HEK293 (cell line): ENCODE results near the gene PPP3CA.

Source experiments
- CTCF ChIA-PET: fragments of 350-600 bp; formaldehyde crosslinking; extraction: SDS; loops from one replicate; lab custom pipeline; 2021; ENCODE audit warnings: antibody characterized with exemption; lab: Yijun Ruan, JAX
- POLR2A ChIA-PET: fragments of 300-600 bp; formaldehyde crosslinking; extraction: SDS; loops from one replicate; lab custom pipeline; 2020; ENCODE audit warnings: antibody characterized with exemption, inconsistent platforms; lab: Yijun Ruan, JAX
- H3K27ac ChIP-seq: fragments of 200-500 bp; sonication (Bioruptor generic); 2 replicates; pipeline ENCODE4 v1.5.1; 2014; ENCODE audit warnings: low read depth, low read length, control low read depth, inconsistent platforms; ENCODE audit errors: extremely low read depth
- H3K36me3 ChIP-seq, 2 experiments: fragments of 200-500 bp in 1 of 2; sonication (Bioruptor generic) in 1 of 2; 1 replicate in 1 of 2; 2 replicates in 1 of 2; pipeline ENCODE4 v1.5.1; 2014 to 2017; ENCODE audit warnings: inconsistent platforms in 2 of 2, low read length in 2 of 2; ENCODE audit not compliant: control insufficient read depth in 2 of 2, insufficient read depth in 1 of 2
- H3K4me1 ChIP-seq: fragments of 200-500 bp; sonication (Bioruptor generic); 2 replicates; pipeline ENCODE4 v1.5.1; 2014; ENCODE audit warnings: mild to moderate bottlenecking, low read length, inconsistent platforms; ENCODE audit not compliant: control insufficient read depth, insufficient read depth
- H3K4me3 ChIP-seq: 2 replicates; pipeline ENCODE4 v1.5.1; 2011; ENCODE audit warnings: low read depth, mild to moderate bottlenecking, control low read depth, low read length, moderate library complexity
- H3K9me3 ChIP-seq: fragments of 200-500 bp; sonication (Bioruptor generic); 2 replicates; pipeline ENCODE4 v1.5.1; 2014; ENCODE audit warnings: low read depth, low read length, inconsistent platforms; ENCODE audit not compliant: control insufficient read depth, insufficient read depth
- INSM2 ChIP-seq: fragments of 450-650 bp; formaldehyde crosslinking; IDR thresholded peaks from 2 replicates; pipeline ENCODE4 v1.5.1; 2016; ENCODE audit warnings: missing biosample characterization, missing genetic modification characterization
- KLF7 ChIP-seq: fragments of 450-650 bp; formaldehyde crosslinking; IDR thresholded peaks from 2 replicates; pipeline ENCODE4 v1.5.1; 2016; ENCODE audit warnings: missing biosample characterization, missing genetic modification characterization, borderline replicate concordance
- MYNN ChIP-seq: fragments of 450-650 bp; formaldehyde crosslinking; IDR thresholded peaks from 2 replicates; pipeline ENCODE4 v1.5.1; 2016; ENCODE audit warnings: missing biosample characterization, missing genetic modification characterization, borderline replicate concordance
- MZF1 ChIP-seq: fragments of 450-650 bp; formaldehyde crosslinking; IDR thresholded peaks from 2 replicates; pipeline ENCODE4 v1.5.1; 2017; ENCODE audit warnings: missing biosample characterization, missing genetic modification characterization, borderline replicate concordance
- OVOL3 ChIP-seq: fragments of 450-650 bp; formaldehyde crosslinking; IDR thresholded peaks from 2 replicates; pipeline ENCODE4 v1.5.1; 2016; ENCODE audit warnings: missing biosample characterization, missing genetic modification characterization
- PRDM2 ChIP-seq: fragments of 450-650 bp; formaldehyde crosslinking; IDR thresholded peaks from 2 replicates; pipeline ENCODE4 v1.5.1; 2016; ENCODE audit warnings: missing biosample characterization, missing genetic modification characterization, borderline replicate concordance
- SP7 ChIP-seq: fragments of 450-650 bp; formaldehyde crosslinking; IDR thresholded peaks from 2 replicates; pipeline ENCODE4 v1.5.1; 2016; ENCODE audit warnings: missing biosample characterization, missing genetic modification characterization
- YY2 ChIP-seq: fragments of 450-650 bp; formaldehyde crosslinking; IDR thresholded peaks from 2 replicates; pipeline ENCODE4 v1.5.1; 2016; ENCODE audit warnings: missing biosample characterization, missing genetic modification characterization
- ZBTB21 ChIP-seq: fragments of 450-650 bp; formaldehyde crosslinking; IDR thresholded peaks from 2 replicates; pipeline ENCODE4 v1.5.1; 2017; ENCODE audit warnings: missing biosample characterization, missing genetic modification characterization
- ZNF26 ChIP-seq: fragments of 450-650 bp; formaldehyde crosslinking; IDR thresholded peaks from 2 replicates; pipeline ENCODE4 v1.5.1; 2016; ENCODE audit warnings: missing biosample characterization, missing genetic modification characterization
- ZNF292 ChIP-seq: fragments of 450-650 bp; formaldehyde crosslinking; IDR thresholded peaks from 2 replicates; pipeline ENCODE4 v1.5.1; 2016; ENCODE audit warnings: low read depth, missing biosample characterization, missing genetic modification characterization, borderline replicate concordance
- ZNF335 ChIP-seq: fragments of 450-650 bp; formaldehyde crosslinking; conservative IDR thresholded peaks from 2 replicates; pipeline ENCODE4 v1.5.1; 2016; ENCODE audit warnings: missing biosample characterization, missing genetic modification characterization
- ZNF433 ChIP-seq: fragments of 450-650 bp; formaldehyde crosslinking; IDR thresholded peaks from 2 replicates; pipeline ENCODE4 v1.5.1; 2016; ENCODE audit warnings: missing biosample characterization, missing genetic modification characterization, low read depth
- ZNF558 ChIP-seq: fragments of 450-650 bp; formaldehyde crosslinking; IDR thresholded peaks from 2 replicates; pipeline ENCODE4 v1.5.1; 2016; ENCODE audit warnings: missing biosample characterization, missing genetic modification characterization
- ZNF623 ChIP-seq: fragments of 450-650 bp; formaldehyde crosslinking; IDR thresholded peaks from 2 replicates; pipeline ENCODE4 v1.5.1; 2016; ENCODE audit warnings: missing biosample characterization, missing genetic modification characterization
- ZNF658 ChIP-seq: fragments of 450-650 bp; formaldehyde crosslinking; IDR thresholded peaks from 2 replicates; pipeline ENCODE4; 2016; ENCODE audit warnings: missing biosample characterization, missing genetic modification characterization
- ZNF747 ChIP-seq: fragments of 450-650 bp; formaldehyde crosslinking; IDR thresholded peaks from 2 replicates; pipeline ENCODE4 v1.5.1; 2016; ENCODE audit warnings: missing biosample characterization, missing genetic modification characterization
- ZSCAN5A ChIP-seq: fragments of 450-650 bp; formaldehyde crosslinking; IDR thresholded peaks from 2 replicates; pipeline ENCODE4 v1.5.1; 2016; ENCODE audit warnings: missing biosample characterization, missing genetic modification characterization

PPP3CA gene

GRCh38 chr4:101028886-101029285 is 318.4 kb downstream of the PPP3CA start:
- H3K36me3 ChIP-seq: peaks cover 0 to 4% of the 10 kb centered on the region in 2 experiments; a peak in 1 of 3 replicates
- POLR2A ChIA-PET: no interaction called here
- H3K9me3 ChIP-seq: no peaks in the 10 kb centered on the region
- TF ChIP-seq MYNN (no peak), ZNF623 (tag by site-specific recombination) (no peak), ZNF658 (tag by site-specific recombination) (no peak), ZNF335 (tag by site-specific recombination) (no peak), PRDM2 (no peak), ZNF433 (tag by site-specific recombination) (no peak), ZNF292 (no peak), ZNF747 (tag by site-specific recombination) (no peak), INSM2 (tag by site-specific recombination) (no peak), ZBTB21 (tag by site-specific recombination) (no peak), ZNF26 (no peak), ZSCAN5A (tag by site-specific recombination) (no peak), ZNF558 (no peak), YY2 (tag by site-specific recombination) (no peak), KLF7 (tag by site-specific recombination) (no peak), SP7 (tag by site-specific recombination) (no peak), MZF1 (tag by site-specific recombination) (no peak), OVOL3 (tag by site-specific recombination) (no peak)
- TF ChIP-seq, all 188 proteins: peak for 0
- CTCF ChIA-PET: no interaction called here
- H3K27ac ChIP-seq: no peak overlapping the region
- no peaks in the 10 kb centered on the region for H3K4me1 ChIP-seq
- no peak overlapping the region for H3K4me3 ChIP-seq
